ENCODE results near the gene IGFBP6.

GRCh38 chr12:53131844-53132243 lies 34.4 kb downstream of the IGFBP6 start:
- no peak for TF ChIP-seq GATA3 (IDR thresholded peaks at IDR 0.05; ENCODE audit: low read depth, low read length)
- no peak for TF ChIP-seq GATA2 (IDR thresholded peaks at IDR 0.05; ENCODE audit: low read depth, low read length)

Measured in SH-SY5Y (cell line).